Spleen (tissue), 11 donors: ENCODE data around the gene WWC1. TPM values are rescaled to one million over a fixed set of nuclear protein-coding genes. Genes with fewer than 3 reads are reported as not detected.

Experiments
- DNase-seq: peaks from one replicate; pipeline ENCODE4 v3.0.0-alpha.2; 2020
- H3K27ac ChIP-seq, 8 donors: fragments of 200-600 bp; sonication (generic) in 7 of 8; 1 replicate in 4 of 8; 2 replicates in 4 of 8; pipeline versions ENCODE4 v1.5.0 to v1.8.0; 2016 to 2021; ENCODE audit warnings: inconsistent platforms in 4 of 8, mild to moderate bottlenecking in 4 of 8, moderate library complexity in 1 of 8
- H3K27me3 ChIP-seq, 7 donors: fragments of 200-600 bp; sonication (generic) in 6 of 7; replicated peaks in 1 of 7; 1 replicate in 4 of 7; 2 replicates in 3 of 7; pipeline versions ENCODE4 v1.5.0 to v1.8.0; 2016 to 2021; ENCODE audit warnings: inconsistent platforms in 3 of 7, mild to moderate bottlenecking in 1 of 7
- H3K36me3 ChIP-seq, 6 donors: fragments of 200-600 bp; sonication (generic) in 5 of 6; 1 replicate in 4 of 6; 2 replicates in 2 of 6; pipeline versions ENCODE4 v1.5.0 to v1.8.0; 2016 to 2021; ENCODE audit warnings: inconsistent platforms in 2 of 6
- H3K4me1 ChIP-seq, 6 donors: fragments of 200-600 bp; sonication (generic) in 5 of 6; 1 replicate in 3 of 6; 2 replicates in 3 of 6; pipeline versions ENCODE4 v1.5.0 to v1.8.0; 2016 to 2021; ENCODE audit warnings: inconsistent platforms in 3 of 6
- H3K4me3 ChIP-seq, 8 donors: fragments of 200-600 bp; sonication (generic) in 7 of 8; 1 replicate in 4 of 8; 2 replicates in 4 of 8; pipeline versions ENCODE4 v1.5.0 to v1.8.0; 2016 to 2021; ENCODE audit warnings: inconsistent platforms in 4 of 8, mild to moderate bottlenecking in 4 of 8, moderate library complexity in 2 of 8
- H3K9me3 ChIP-seq, 8 donors: fragments of 200-600 bp; sonication (generic) in 7 of 8; 1 replicate in 4 of 8; 2 replicates in 4 of 8; pipeline versions ENCODE4 v1.5.0 to v1.8.0; 2016 to 2021; ENCODE audit warnings: inconsistent platforms in 4 of 8
- POLR2A ChIP-seq, 3 donors: fragments of 450-650 bp; IDR thresholded peaks; one replicate each; pipeline ENCODE4 v1.5.1; 2017; ENCODE audit warnings: antibody characterized with exemption in 3 of 3, mild to moderate bottlenecking in 1 of 3
- POLR2AphosphoS5 ChIP-seq, 3 donors: sonication (generic); formaldehyde crosslinking; IDR thresholded peaks; one replicate each; pipeline ENCODE4 v1.5.1; 2017; ENCODE audit warnings: antibody characterized with exemption in 3 of 3
- WGBS, 5 donors: extraction: QIAGEN DNeasy Blood & Tissue Kit in 3 of 5; methylation state at CpG; one replicate each; pipeline versions ENCODE4 v1.1.5 to v1.1.7; 2013 to 2018; 5-methylcytosine and 5-hydroxymethylcytosine counted together
- intact Hi-C: fragments of 100-400 bp; cut with DNase I; formaldehyde crosslinking; loops from one replicate; pipeline ENCODE4 v1.15.0; 2023; ENCODE audit warnings: low total_unique reads
- polyA plus RNA-seq, 3 donors: library from polyadenylated mRNA; stranded (reverse); fragments of 200-250 nt; gene quantifications; one replicate each; pipeline ENCODE4 v1.2.1, GENCODE V29; 2013
- total RNA-seq, 7 donors: library from RNA; depleted of rRNA in 3 of 7; stranded (reverse); fragments of >200 nt in 3 of 7; fragmentation: NEBNext Ultra II Directional in 4 of 7; extraction: Animal tissue kit (Norgen Biotek cat#: 25700) in 4 of 7; gene quantifications; one replicate each; pipeline versions ENCODE4 v1.1.0 to v1.2.1, GENCODE V29; 2016 to 2021
- TF ChIP-seq, protein P1 (sequence below), 11 experiments: fragments of 200-600 bp in 7 of 11; fragments of 450-650 bp in 4 of 11; sonication (generic) in 4 of 11; IDR thresholded peaks in 8 of 11; conservative IDR thresholded peaks in 3 of 11; 1 replicate in 7 of 11; 2 replicates in 4 of 11; pipeline versions ENCODE4 v1.4.0 to v1.8.0; 2016 to 2021; ENCODE audit warnings: antibody characterized with exemption in 11 of 11, inconsistent platforms in 4 of 11, mild to moderate bottlenecking in 1 of 11
- donor health status: healthy with polysubstance abuse.
- donor health status: DM: no; HTN: no; CAD: no; lungs with moderate emphysema.
- donor health status: DM: no; HTN: no; CAD: no.
- donor health status: Bipolar disorder and iron deficiency.
- donor health status: healthy.
- donor health status: DM: no; HTN: no; CAD: no.
- donor health status: DM: yes; HTN: yes; CAD: no.

WWC1 gene
- total and polyA plus RNA-seq, 10 donors, result 0.60 to 5.4 (median 1.3) TPM

- H3K27ac ChIP-seq, result no peak overlapping the region
- DNase-seq, result no peak
- H3K36me3 ChIP-seq, result no peaks in the 10 kb centered on the region
- intact Hi-C loops, result no loop called here
- TF ChIP-seq, protein P1, sequence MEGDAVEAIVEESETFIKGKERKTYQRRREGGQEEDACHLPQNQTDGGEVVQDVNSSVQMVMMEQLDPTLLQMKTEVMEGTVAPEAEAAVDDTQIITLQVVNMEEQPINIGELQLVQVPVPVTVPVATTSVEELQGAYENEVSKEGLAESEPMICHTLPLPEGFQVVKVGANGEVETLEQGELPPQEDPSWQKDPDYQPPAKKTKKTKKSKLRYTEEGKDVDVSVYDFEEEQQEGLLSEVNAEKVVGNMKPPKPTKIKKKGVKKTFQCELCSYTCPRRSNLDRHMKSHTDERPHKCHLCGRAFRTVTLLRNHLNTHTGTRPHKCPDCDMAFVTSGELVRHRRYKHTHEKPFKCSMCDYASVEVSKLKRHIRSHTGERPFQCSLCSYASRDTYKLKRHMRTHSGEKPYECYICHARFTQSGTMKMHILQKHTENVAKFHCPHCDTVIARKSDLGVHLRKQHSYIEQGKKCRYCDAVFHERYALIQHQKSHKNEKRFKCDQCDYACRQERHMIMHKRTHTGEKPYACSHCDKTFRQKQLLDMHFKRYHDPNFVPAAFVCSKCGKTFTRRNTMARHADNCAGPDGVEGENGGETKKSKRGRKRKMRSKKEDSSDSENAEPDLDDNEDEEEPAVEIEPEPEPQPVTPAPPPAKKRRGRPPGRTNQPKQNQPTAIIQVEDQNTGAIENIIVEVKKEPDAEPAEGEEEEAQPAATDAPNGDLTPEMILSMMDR (IDR thresholded peaks at IDR 0.05 in 8 of 11, conservative IDR thresholded peaks at IDR 0.05 in 3 of 11), result no peak
- TF ChIP-seq POLR2AphosphoS5 (IDR thresholded peaks at IDR 0.05) (no peak), POLR2A (IDR thresholded peaks at IDR 0.05) (no peak)
- WGBS, 5 donors, result 79 to 97% (median 92%) methylated on average over 1 of the region's 1 CpG
- no peaks in the 10 kb centered on the region for H3K9me3 ChIP-seq
- peaks cover 0 to 14% (median 3%) of the 10 kb centered on the region in 6 donors for H3K4me1 ChIP-seq
- no peaks in the 10 kb centered on the region for H3K27me3 ChIP-seq
- no peak overlapping the region for H3K4me3 ChIP-seq
Measured at GRCh38 chr5:168407211-168407610, 115.8 kb downstream of the WWC1 start.

DNA sequence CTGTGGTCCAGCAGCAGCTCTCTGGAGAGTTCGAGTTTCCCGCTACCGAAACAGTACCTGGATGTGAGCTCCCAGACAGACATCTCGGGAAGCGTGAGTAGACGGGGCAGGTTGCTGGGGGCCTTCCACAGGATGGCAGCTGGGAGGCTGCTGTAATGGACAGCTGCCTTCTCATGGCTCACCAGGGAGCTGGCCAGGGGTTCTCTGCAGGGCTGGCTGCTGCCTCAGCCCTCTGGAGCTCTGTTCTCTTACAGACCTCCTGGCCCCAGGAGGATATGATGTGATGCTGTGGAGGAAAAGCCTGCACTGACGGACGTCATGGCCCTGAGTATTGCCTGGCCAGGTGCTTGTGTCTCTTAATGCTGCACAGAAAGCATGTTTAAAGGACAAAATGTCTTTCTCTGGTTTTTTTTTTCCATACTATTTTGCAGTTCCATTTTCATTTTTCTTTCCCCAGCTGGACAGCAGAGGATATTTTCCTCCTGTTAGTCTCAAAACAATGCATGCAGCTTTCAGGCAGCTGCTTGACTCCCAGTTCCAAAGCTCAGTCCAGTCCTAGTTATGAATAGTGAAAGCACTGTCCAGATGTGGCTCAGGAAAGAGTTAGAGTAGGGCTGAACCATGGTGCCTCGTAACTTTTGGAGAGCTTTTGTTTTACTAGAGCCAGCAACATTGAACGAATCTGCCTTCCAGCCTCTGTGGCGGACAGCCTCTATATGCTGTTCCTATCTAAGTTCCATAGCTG lies 117.3 kb downstream of the WWC1 start:
- Histone ChIP-seq H3K27ac (no peak overlapping the region), H3K36me3 (no peaks in the 10 kb centered on the region), H3K4me3 (no peak overlapping the region), H3K4me1 (peaks cover 0 to 14% (median 3%) of the 10 kb centered on the region in 6 donors), H3K27me3 (no peaks in the 10 kb centered on the region), H3K9me3 (no peaks in the 10 kb centered on the region)
- intact Hi-C loops, result no loop called here
- peak; percentile 55 for DNase-seq
- WGBS, 5 donors, result 79 to 91% (median 82%) methylated on average over 10 to 11 of the region's 11 CpGs
- TF ChIP-seq, protein P1 (IDR thresholded peaks at IDR 0.05 in 8 of 11, conservative IDR thresholded peaks at IDR 0.05 in 3 of 11), result no peak
- TF ChIP-seq POLR2A (IDR thresholded peaks at IDR 0.05) (no peak), POLR2AphosphoS5 (IDR thresholded peaks at IDR 0.05) (no peak)

DNA sequence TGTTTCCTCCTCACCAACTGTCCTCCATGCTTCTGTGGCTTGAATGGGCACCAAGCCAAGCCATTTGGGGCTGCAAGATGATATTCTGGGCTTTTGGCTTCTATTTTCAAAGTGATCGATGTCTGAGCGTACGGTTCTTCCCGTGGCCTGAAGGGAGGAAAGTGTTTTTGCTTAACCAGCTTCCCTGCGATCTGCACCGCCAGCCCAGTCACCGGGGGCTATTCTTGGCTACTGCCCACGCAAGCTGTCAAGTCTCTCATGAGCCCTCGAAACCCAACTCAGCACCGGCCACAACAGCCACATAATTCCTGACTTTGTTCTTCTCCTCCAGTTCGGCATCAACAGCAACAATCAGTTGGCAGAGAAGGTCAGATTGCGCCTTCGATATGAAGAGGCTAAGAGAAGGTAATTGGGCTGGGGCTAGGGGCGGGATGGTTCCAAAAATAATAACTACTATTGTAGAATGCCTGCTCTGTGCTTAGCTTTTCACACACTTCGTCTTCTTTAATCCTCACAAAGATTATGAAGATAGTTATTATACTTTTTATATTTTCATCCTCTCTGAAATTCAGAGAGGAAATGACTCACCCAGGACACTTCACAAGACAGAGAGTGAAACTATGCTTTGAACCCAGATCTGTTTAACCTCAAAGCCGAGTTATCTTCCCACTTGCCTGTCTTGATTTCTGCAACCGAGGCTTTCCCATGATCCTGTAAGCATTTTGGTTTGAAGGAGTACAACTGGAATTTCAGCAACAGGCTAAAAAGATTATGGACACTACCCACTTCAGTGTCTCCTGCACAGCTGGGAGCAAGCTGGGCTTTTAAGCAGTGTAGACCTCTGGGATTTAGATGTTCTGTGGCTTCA lies 118.4 kb downstream of the WWC1 start:
- H3K27me3 ChIP-seq, result no peaks in the 10 kb centered on the region
- no peaks in the 10 kb centered on the region for H3K36me3 ChIP-seq
- peak; percentile 68 for DNase-seq
- intact Hi-C loops, result no loop called here
- H3K4me3 ChIP-seq, result peak overlapping the region in 1 of 8 donors; percentile 19
- H3K27ac ChIP-seq, result peak overlapping the region in 6 of 8 donors; percentile 3 to 56 (median 26)
- 45 to 69% (median 58%) methylated on average over 17 of the region's 17 CpGs for WGBS, 5 donors
- H3K9me3 ChIP-seq, result no peaks in the 10 kb centered on the region
- H3K4me1 ChIP-seq, result peaks cover 0 to 14% (median 3%) of the 10 kb centered on the region in 6 donors
- TF ChIP-seq, protein P1 (IDR thresholded peaks at IDR 0.05 in 8 of 11, conservative IDR thresholded peaks at IDR 0.05 in 3 of 11), result no peak
- TF ChIP-seq POLR2AphosphoS5 (IDR thresholded peaks at IDR 0.05), result no peak

DNA sequence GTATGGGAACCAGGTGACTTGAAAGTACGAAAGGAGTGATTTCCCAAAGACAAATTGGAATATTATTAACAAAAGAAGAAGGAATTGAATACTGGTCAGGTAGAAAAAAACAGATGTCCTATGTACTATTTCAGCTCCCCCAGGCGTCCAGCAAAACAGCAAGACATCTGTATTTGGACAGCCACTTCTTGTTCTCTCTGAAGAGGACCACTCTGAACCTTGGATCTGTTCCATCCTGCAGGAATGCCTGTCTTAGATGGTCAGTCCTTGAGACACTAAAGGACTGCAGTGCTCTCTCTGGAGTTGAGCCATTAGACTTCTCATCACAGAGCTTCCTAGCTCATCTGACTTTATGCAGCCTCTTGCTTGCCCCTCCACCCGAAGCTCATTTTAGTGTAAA lies 120.4 kb downstream of the WWC1 start:
- 67 to 86% (median 74%) methylated on average over 3 of the region's 3 CpGs for WGBS, 5 donors
- Histone ChIP-seq H3K27me3 (no peaks in the 10 kb centered on the region), H3K9me3 (no peaks in the 10 kb centered on the region), H3K4me3 (no peak overlapping the region), H3K4me1 (peaks cover 0 to 14% (median 3%) of the 10 kb centered on the region in 6 donors), H3K27ac (no peak overlapping the region), H3K36me3 (no peaks in the 10 kb centered on the region)
- intact Hi-C loops, result no loop called here
- no peak for DNase-seq
- TF ChIP-seq POLR2A (IDR thresholded peaks at IDR 0.05) (no peak), POLR2AphosphoS5 (IDR thresholded peaks at IDR 0.05) (no peak)
- TF ChIP-seq, protein P1 (IDR thresholded peaks at IDR 0.05 in 8 of 11, conservative IDR thresholded peaks at IDR 0.05 in 3 of 11), result no peak
